OCI-LY7 (cell line): ENCODE results near the gene CAT. TPM values are rescaled to one million over a fixed set of nuclear protein-coding genes. Genes with fewer than 3 reads are reported as not detected.

Experiments
- BruUV-seq: library from RNA; stranded (reverse); fragments of 400-500 nt; replicated peaks from 2 replicates; lab custom pipeline; 2021; lab: Mats Ljungman, UMichigan
- CTCF ChIA-PET: fragments of 300-600 bp; sonication (Branson Sonifier 250); formaldehyde crosslinking; loops from one replicate; lab custom pipeline; 2022; ENCODE audit warnings: antibody characterized with exemption; ENCODE audit not compliant: unreplicated experiment; lab: Charles Lee
- POLR2A ChIA-PET: fragments of 300-600 bp; sonication (Branson Sonifier 250); formaldehyde crosslinking; loops from one replicate; lab custom pipeline; 2022; ENCODE audit warnings: antibody characterized with exemption; lab: Charles Lee
- DNase-seq: peaks from one replicate; pipeline ENCODE4 v3.0.0-alpha.2; 2015; ENCODE audit warnings: low spot score
- H2AFZ ChIP-seq: fragments of 200-600 bp; sonication (generic), shearing (Covaris generic); 2 replicates; pipeline ENCODE4 v1.6.1; 2014; ENCODE audit warnings: mild to moderate bottlenecking, antibody characterized with exemption, low read length, moderate library complexity
- H3K27ac ChIP-seq: fragments of 200-600 bp; sonication (generic); 2 replicates; pipeline ENCODE4 v1.5.1; 2014; ENCODE audit warnings: mixed run types, low read depth, mild to moderate bottlenecking, moderate library complexity, low read length, inconsistent platforms; ENCODE audit not compliant: poor library complexity, severe bottlenecking
- H3K36me3 ChIP-seq: fragments of 200-600 bp; sonication (generic); 2 replicates; pipeline ENCODE4 v1.6.1; 2014; ENCODE audit warnings: mild to moderate bottlenecking, antibody characterized with exemption, low read length, moderate library complexity, mixed read lengths; ENCODE audit not compliant: insufficient read depth
- H3K4me1 ChIP-seq: fragments of 200-600 bp; sonication (generic); 2 replicates; pipeline ENCODE4 v1.5.1; 2014; ENCODE audit warnings: mild to moderate bottlenecking, low read length; ENCODE audit not compliant: insufficient read depth, poor library complexity, severe bottlenecking
- H3K4me2 ChIP-seq: fragments of 200-600 bp; sonication (generic); 2 replicates; pipeline ENCODE4 v1.6.1; 2014; ENCODE audit warnings: mild to moderate bottlenecking, low read length
- H3K4me3 ChIP-seq: fragments of 200-600 bp; sonication (generic); 2 replicates; pipeline ENCODE4 v1.5.1; 2014; ENCODE audit warnings: mild to moderate bottlenecking, low read depth, low read length; ENCODE audit not compliant: poor library complexity, severe bottlenecking
- H3K79me2 ChIP-seq: fragments of 200-600 bp; sonication (generic); 2 replicates; pipeline ENCODE4 v1.6.1; 2016; ENCODE audit warnings: low read depth, mild to moderate bottlenecking, low read length, moderate library complexity, mixed read lengths; ENCODE audit not compliant: insufficient read depth
- H3K9me2 ChIP-seq: fragments of 200-600 bp; sonication (generic); 2 replicates; pipeline ENCODE4 v1.6.1; 2016; ENCODE audit warnings: mild to moderate bottlenecking, low read length, mixed read lengths; ENCODE audit not compliant: insufficient read depth
- H3K9me3 ChIP-seq: fragments of 200-600 bp; sonication (generic); 2 replicates; pipeline ENCODE4 v1.6.1; 2014; ENCODE audit warnings: mild to moderate bottlenecking, mixed run types, low read length, mixed read lengths
- H4K20me1 ChIP-seq: fragments of 200-600 bp; sonication (generic); 2 replicates; pipeline ENCODE4 v1.6.1; 2014; ENCODE audit warnings: mild to moderate bottlenecking, antibody characterized with exemption, low read length, moderate library complexity, mixed read lengths; ENCODE audit not compliant: insufficient read depth
- CTCF ChIP-seq: fragments of 200-600 bp; sonication (generic); conservative IDR thresholded peaks from 2 replicates; pipeline ENCODE4 v1.5.1; 2014; ENCODE audit warnings: mild to moderate bottlenecking, antibody characterized with exemption, low read length, moderate library complexity, mixed read lengths
- EZH2phosphoT487 ChIP-seq: fragments of 200-600 bp; sonication (generic); IDR thresholded peaks from 2 replicates; pipeline ENCODE4 v1.6.1; 2018; ENCODE audit warnings: low read depth, borderline replicate concordance, mild to moderate bottlenecking, mixed run types, antibody characterized with exemption, low read length, moderate library complexity, mixed read lengths
- intact Hi-C: fragments of 100-400 bp; cut with micrococcal nuclease; formaldehyde crosslinking; loops from one replicate; pipeline ENCODE4 v1.10.0; 2022; ENCODE audit not compliant: unreplicated experiment
- total RNA-seq, 2 experiments: library from RNA; depleted of rRNA in 1 of 2; stranded (reverse); fragments of >200 nt in 1 of 2; shearing (Covaris generic) in 1 of 2; gene quantifications; 2 replicates each; pipeline ENCODE4 v1.2.3, GENCODE V29; 2014 to 2022

Gene CAT
- total RNA-seq, 2 experiments from 2014 or later = 46.6 to 47.8 TPM

- no peak overlapping the region for H2AFZ ChIP-seq
- no peaks in the 10 kb centered on the region for H3K36me3 ChIP-seq
- no peaks in the 10 kb centered on the region for H4K20me1 ChIP-seq
- no peaks in the 10 kb centered on the region for H3K9me2 ChIP-seq
- H3K4me2 ChIP-seq = no peak overlapping the region
- H3K27ac ChIP-seq = no peak overlapping the region
- H3K79me2 ChIP-seq = no peaks in the 10 kb centered on the region
- ChIA-PET CTCF (no interaction called here), POLR2A (no interaction called here)
- no TSS peak for BruUV-seq
- DNase-seq = no peak
- H3K4me3 ChIP-seq = no peak overlapping the region
- H3K4me1 ChIP-seq = no peaks in the 10 kb centered on the region
- intact Hi-C loops = no loop called here
- TF ChIP-seq EZH2phosphoT487 = no peak
- TF ChIP-seq CTCF = no peak
- H3K9me3 ChIP-seq = no peaks in the 10 kb centered on the region
Observed at GRCh38 chr11:34483106-34483874, 44.6 kb downstream of the CAT start.

- POLR2A ChIA-PET = no interaction called here
- no peak for DNase-seq
- H3K79me2 ChIP-seq = no peaks in the 10 kb centered on the region
- H3K4me3 ChIP-seq = no peak overlapping the region
- no peaks in the 10 kb centered on the region for H3K36me3 ChIP-seq
- H3K4me2 ChIP-seq = no peak overlapping the region
- BruUV-seq = no TSS peak
- intact Hi-C loops = no loop called here
- H3K4me1 ChIP-seq = no peaks in the 10 kb centered on the region
- no peak overlapping the region for H2AFZ ChIP-seq
- TF ChIP-seq EZH2phosphoT487 (no peak), CTCF (no peak)
- H3K9me2 ChIP-seq = no peaks in the 10 kb centered on the region
- no peaks in the 10 kb centered on the region for H3K9me3 ChIP-seq
- CTCF ChIA-PET = no interaction called here
- no peaks in the 10 kb centered on the region for H4K20me1 ChIP-seq
- H3K27ac ChIP-seq = no peak overlapping the region
Observed at GRCh38 chr11:34487430-34487829, 48.7 kb downstream of the CAT start.

GRCh38 chr11:34488855-34489557 lies 50.3 kb downstream of the CAT start:
- BruUV-seq = no TSS peak
- POLR2A ChIA-PET = no interaction called here
- CTCF ChIA-PET = interaction anchor here (0.6 kb wide), 1 partner anchor 208 kb away, joined by 3 read pairs; no protein-coding TSS in a partner anchor

More at GRCh38 chr11:34488855-34489557, 50.3 kb downstream of the CAT start:
- TF ChIP-seq EZH2phosphoT487 = no peak
- TF ChIP-seq CTCF = no peak
- Histone ChIP-seq H3K9me2 (no peaks in the 10 kb centered on the region), H3K79me2 (no peaks in the 10 kb centered on the region), H3K36me3 (no peaks in the 10 kb centered on the region), H4K20me1 (no peaks in the 10 kb centered on the region), H3K4me1 (no peaks in the 10 kb centered on the region), H3K4me3 (no peak overlapping the region), H3K27ac (no peak overlapping the region), H3K9me3 (no peaks in the 10 kb centered on the region), H3K4me2 (no peak overlapping the region), H2AFZ (no peak overlapping the region)
- intact Hi-C loops = no loop called here
- no peak for DNase-seq
